HepG2 (cell line): ENCODE results near the gene STPG4. TPM values are rescaled to one million over a fixed set of nuclear protein-coding genes. Genes with fewer than 3 reads are reported as not detected.

Experiments
- ASH2L ChIP-seq: fragments of 300-600, 200-600 bp; sonication (generic); IDR thresholded peaks from 2 replicates; pipeline ENCODE4 v1.7.0; 2017; ENCODE audit warnings: low read depth, mild to moderate bottlenecking, moderate library complexity, mixed read lengths, low read length; ENCODE audit not compliant: insufficient read length
- ATF5 ChIP-seq: sonication (generic); formaldehyde crosslinking; IDR thresholded peaks from 2 replicates; pipeline ENCODE4 v1.4.0; 2020; ENCODE audit warnings: mild to moderate bottlenecking, low read depth, missing genetic modification reagents
- EEA1 ChIP-seq: sonication (generic); formaldehyde crosslinking; IDR thresholded peaks from 2 replicates; pipeline ENCODE4 v1.5.1; 2020; ENCODE audit warnings: mild to moderate bottlenecking, missing genetic modification reagents, borderline replicate concordance
- FOXP1 ChIP-seq, 2 experiments: fragments of 450-650 bp in 1 of 2; IDR thresholded peaks; 2 replicates each; pipeline ENCODE4 v1.6.1; 2017 to 2018; ENCODE audit warnings: antibody characterized with exemption in 1 of 2
- KLF12 ChIP-seq: sonication (generic); formaldehyde crosslinking; IDR thresholded peaks from 2 replicates; pipeline ENCODE4 v1.4.0; 2020; ENCODE audit warnings: missing genetic modification reagents, borderline replicate concordance
- MYC ChIP-seq: sonication (generic); formaldehyde crosslinking; IDR thresholded peaks from 2 replicates; pipeline ENCODE4 v1.9.0; 2021; ENCODE audit warnings: missing genetic modification reagents, borderline replicate concordance
- NCOA2 ChIP-seq: sonication (generic); formaldehyde crosslinking; IDR thresholded peaks from 2 replicates; pipeline ENCODE4 v1.8.0; 2022; ENCODE audit warnings: inconsistent platforms
- PHF20 ChIP-seq: sonication (generic); formaldehyde crosslinking; IDR thresholded peaks from 2 replicates; pipeline ENCODE4 v1.5.0; 2020; ENCODE audit warnings: mild to moderate bottlenecking, missing genetic modification reagents
- PLRG1 ChIP-seq: fragments of 450-650 bp; conservative IDR thresholded peaks from 2 replicates; pipeline ENCODE4 v1.6.1; 2016
- RCOR2 ChIP-seq: IDR thresholded peaks from 2 replicates; pipeline ENCODE4 v1.6.1; 2016; ENCODE audit warnings: missing biosample characterization, missing genetic modification reagents
- RXRB ChIP-seq: IDR thresholded peaks from 2 replicates; pipeline ENCODE4 v1.6.1; 2016; ENCODE audit warnings: borderline replicate concordance, missing genetic modification reagents, missing compliant biosample characterization
- SAFB2 ChIP-seq: sonication (generic); formaldehyde crosslinking; IDR thresholded peaks from 2 replicates; pipeline ENCODE4 v1.5.1; 2020; ENCODE audit warnings: missing genetic modification reagents, low read depth, mild to moderate bottlenecking, borderline replicate concordance
- SMYD3 ChIP-seq: sonication (generic); formaldehyde crosslinking; IDR thresholded peaks from 2 replicates; pipeline ENCODE4 v1.8.1; 2023; ENCODE audit warnings: mild to moderate bottlenecking, missing genetic modification reagents
- ZFP1 ChIP-seq: IDR thresholded peaks from 2 replicates; pipeline ENCODE4 v1.6.1; 2016
- ZNF101 ChIP-seq: sonication (generic); formaldehyde crosslinking; IDR thresholded peaks from 2 replicates; pipeline ENCODE4 v1.4.0; 2020; ENCODE audit warnings: mild to moderate bottlenecking, low read depth, missing genetic modification reagents, borderline replicate concordance
- ZNF12 ChIP-seq: sonication (generic); formaldehyde crosslinking; IDR thresholded peaks from 2 replicates; pipeline ENCODE4 v1.5.0; 2020; ENCODE audit warnings: missing genetic modification reagents
- ZNF282 ChIP-seq: fragments of 450-650 bp; IDR thresholded peaks from 2 replicates; pipeline ENCODE4 v1.6.1; 2018; ENCODE audit not compliant: partially characterized antibody
- ZNF331 ChIP-seq: sonication (generic); formaldehyde crosslinking; IDR thresholded peaks from 2 replicates; pipeline ENCODE4 v1.4.0; 2020; ENCODE audit warnings: missing genetic modification reagents
- ZNF619 ChIP-seq: sonication (generic); formaldehyde crosslinking; IDR thresholded peaks from 2 replicates; pipeline ENCODE4 v1.4.0; 2020; ENCODE audit warnings: mild to moderate bottlenecking, missing genetic modification reagents
- ZNF670 ChIP-seq: sonication (generic); formaldehyde crosslinking; IDR thresholded peaks from 2 replicates; pipeline ENCODE4 v1.8.0; 2022; ENCODE audit warnings: mild to moderate bottlenecking, missing genetic modification reagents, borderline replicate concordance
- polyA plus RNA-seq, 8 experiments: library from polyadenylated mRNA; depleted of rRNA in 3 of 8; stranded (reverse) in 7 of 8; unstranded in 1 of 8; fragments of >200 nt; fragmentation: Illumina TruSeq in 4 of 8; extraction: Trizol in 4 of 8; gene quantifications; 2 replicates each; pipeline versions ENCODE4 v1.2.1 to v1.2.3, GENCODE V29; 2011 to 2016; ENCODE audit warnings: low read depth in 4 of 8, missing spikeins in 1 of 8, mixed read lengths in 1 of 8; ENCODE audit not compliant: insufficient read depth in 1 of 8
- total RNA-seq, 5 experiments: library from RNA; depleted of rRNA; stranded (reverse); fragments of >200 nt; fragmentation: Illumina TruSeq; extraction: Trizol; gene quantifications; 2 replicates each; pipeline ENCODE4 v1.2.3, GENCODE V29; 2016; ENCODE audit warnings: low read depth in 1 of 5
- TF ChIP-seq, protein P1 (sequence below): sonication (generic); formaldehyde crosslinking; IDR thresholded peaks from 2 replicates; pipeline ENCODE4 v1.4.0; 2020; ENCODE audit warnings: missing genetic modification reagents
- TF ChIP-seq, protein P2 (sequence below): sonication (generic); formaldehyde crosslinking; IDR thresholded peaks from 2 replicates; pipeline ENCODE4 v1.4.0; 2020; ENCODE audit warnings: mild to moderate bottlenecking, missing genetic modification reagents
- TF ChIP-seq, protein P3 (sequence below): sonication (generic); formaldehyde crosslinking; IDR thresholded peaks from 2 replicates; pipeline ENCODE4 v1.4.0; 2020; ENCODE audit warnings: missing genetic modification reagents
- TF ChIP-seq, protein P4 (sequence below): IDR thresholded peaks from 2 replicates; pipeline ENCODE4 v1.6.1; 2016

Gene STPG4
- total and polyA plus RNA-seq, 2 of the 13 experiments (the other 11 are each of a cell fraction or from before 2014, with no cell fraction given) = 0.11 to 0.15 TPM

DNA sequence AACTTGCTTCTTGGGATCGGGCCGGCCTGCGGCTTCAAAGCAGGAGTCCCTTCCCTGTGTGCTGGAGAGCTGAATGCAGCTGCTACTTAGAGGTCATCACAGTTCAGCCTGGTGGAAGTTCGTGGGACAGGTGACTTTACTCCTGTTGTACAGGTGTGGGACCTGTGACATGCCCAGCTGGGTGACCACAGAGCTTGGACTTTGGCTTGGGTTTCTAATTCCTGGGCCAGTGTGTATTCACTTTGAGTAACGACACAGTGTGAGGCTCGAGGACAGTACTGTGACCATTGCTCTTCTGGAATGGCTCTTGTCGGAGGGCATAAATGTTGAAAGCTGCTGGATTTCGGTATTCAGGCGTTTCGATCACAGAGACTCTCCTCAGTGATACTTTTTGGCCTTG lies 114.5 kb downstream of the STPG4 start (continued):
- TF ChIP-seq SMYD3 (CRISPR knock-in tag) (no peak), EEA1 (CRISPR knock-in tag) (no peak), FOXP1 (IDR thresholded peaks at IDR 0.05) (no peak), FOXP1 (CRISPR knock-in tag; IDR thresholded peaks at IDR 0.05) (no peak), ZNF101 (no peak), ASH2L (peak; percentile 68), RCOR2 (CRISPR knock-in tag) (no peak), ZNF619 (CRISPR knock-in tag) (0 out of 2 replicates have a peak, but pooled peaks have one; percentile 32), MYC (CRISPR knock-in tag) (no peak), ZFP1 (CRISPR knock-in tag) (no peak), NCOA2 (CRISPR knock-in tag) (peak; percentile 25), ZNF282 (no peak), ATF5 (CRISPR knock-in tag) (no peak), ZNF331 (CRISPR knock-in tag) (no peak; the same call in 1 of the 2 replicates), KLF12 (CRISPR knock-in tag) (no peak), ZNF12 (CRISPR knock-in tag) (no peak), ZNF670 (CRISPR knock-in tag) (no peak), RXRB (CRISPR knock-in tag) (peak; percentile 59), PHF20 (CRISPR knock-in tag) (no peak), PLRG1 (no peak), SAFB2 (CRISPR knock-in tag) (no peak)
- TF ChIP-seq, protein P1, sequence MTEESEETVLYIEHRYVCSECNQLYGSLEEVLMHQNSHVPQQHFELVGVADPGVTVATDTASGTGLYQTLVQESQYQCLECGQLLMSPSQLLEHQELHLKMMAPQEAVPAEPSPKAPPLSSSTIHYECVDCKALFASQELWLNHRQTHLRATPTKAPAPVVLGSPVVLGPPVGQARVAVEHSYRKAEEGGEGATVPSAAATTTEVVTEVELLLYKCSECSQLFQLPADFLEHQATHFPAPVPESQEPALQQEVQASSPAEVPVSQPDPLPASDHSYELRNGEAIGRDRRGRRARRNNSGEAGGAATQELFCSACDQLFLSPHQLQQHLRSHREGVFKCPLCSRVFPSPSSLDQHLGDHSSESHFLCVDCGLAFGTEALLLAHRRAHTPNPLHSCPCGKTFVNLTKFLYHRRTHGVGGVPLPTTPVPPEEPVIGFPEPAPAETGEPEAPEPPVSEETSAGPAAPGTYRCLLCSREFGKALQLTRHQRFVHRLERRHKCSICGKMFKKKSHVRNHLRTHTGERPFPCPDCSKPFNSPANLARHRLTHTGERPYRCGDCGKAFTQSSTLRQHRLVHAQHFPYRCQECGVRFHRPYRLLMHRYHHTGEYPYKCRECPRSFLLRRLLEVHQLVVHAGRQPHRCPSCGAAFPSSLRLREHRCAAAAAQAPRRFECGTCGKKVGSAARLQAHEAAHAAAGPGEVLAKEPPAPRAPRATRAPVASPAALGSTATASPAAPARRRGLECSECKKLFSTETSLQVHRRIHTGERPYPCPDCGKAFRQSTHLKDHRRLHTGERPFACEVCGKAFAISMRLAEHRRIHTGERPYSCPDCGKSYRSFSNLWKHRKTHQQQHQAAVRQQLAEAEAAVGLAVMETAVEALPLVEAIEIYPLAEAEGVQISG (CRISPR knock-in tag) = no peak; the same call in 1 of the 2 replicates
- TF ChIP-seq, protein P2, sequence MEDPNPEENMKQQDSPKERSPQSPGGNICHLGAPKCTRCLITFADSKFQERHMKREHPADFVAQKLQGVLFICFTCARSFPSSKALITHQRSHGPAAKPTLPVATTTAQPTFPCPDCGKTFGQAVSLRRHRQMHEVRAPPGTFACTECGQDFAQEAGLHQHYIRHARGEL = no peak
- TF ChIP-seq, protein P3, sequence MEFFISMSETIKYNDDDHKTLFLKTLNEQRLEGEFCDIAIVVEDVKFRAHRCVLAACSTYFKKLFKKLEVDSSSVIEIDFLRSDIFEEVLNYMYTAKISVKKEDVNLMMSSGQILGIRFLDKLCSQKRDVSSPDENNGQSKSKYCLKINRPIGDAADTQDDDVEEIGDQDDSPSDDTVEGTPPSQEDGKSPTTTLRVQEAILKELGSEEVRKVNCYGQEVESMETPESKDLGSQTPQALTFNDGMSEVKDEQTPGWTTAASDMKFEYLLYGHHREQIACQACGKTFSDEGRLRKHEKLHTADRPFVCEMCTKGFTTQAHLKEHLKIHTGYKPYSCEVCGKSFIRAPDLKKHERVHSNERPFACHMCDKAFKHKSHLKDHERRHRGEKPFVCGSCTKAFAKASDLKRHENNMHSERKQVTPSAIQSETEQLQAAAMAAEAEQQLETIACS (CRISPR knock-in tag) = no peak
- TF ChIP-seq, protein P4, sequence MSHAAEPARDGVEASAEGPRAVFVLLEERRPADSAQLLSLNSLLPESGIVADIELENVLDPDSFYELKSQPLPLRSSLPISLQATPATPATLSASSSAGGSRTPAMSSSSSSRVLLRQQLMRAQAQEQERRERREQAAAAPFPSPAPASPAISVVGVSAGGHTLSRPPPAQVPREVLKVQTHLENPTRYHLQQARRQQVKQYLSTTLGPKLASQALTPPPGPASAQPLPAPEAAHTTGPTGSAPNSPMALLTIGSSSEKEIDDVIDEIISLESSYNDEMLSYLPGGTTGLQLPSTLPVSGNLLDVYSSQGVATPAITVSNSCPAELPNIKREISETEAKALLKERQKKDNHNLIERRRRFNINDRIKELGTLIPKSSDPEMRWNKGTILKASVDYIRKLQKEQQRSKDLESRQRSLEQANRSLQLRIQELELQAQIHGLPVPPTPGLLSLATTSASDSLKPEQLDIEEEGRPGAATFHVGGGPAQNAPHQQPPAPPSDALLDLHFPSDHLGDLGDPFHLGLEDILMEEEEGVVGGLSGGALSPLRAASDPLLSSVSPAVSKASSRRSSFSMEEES (CRISPR knock-in tag) = no peak
